Measurements from ENCODE around the gene C1orf210.

The C1orf210 gene

DNA sequence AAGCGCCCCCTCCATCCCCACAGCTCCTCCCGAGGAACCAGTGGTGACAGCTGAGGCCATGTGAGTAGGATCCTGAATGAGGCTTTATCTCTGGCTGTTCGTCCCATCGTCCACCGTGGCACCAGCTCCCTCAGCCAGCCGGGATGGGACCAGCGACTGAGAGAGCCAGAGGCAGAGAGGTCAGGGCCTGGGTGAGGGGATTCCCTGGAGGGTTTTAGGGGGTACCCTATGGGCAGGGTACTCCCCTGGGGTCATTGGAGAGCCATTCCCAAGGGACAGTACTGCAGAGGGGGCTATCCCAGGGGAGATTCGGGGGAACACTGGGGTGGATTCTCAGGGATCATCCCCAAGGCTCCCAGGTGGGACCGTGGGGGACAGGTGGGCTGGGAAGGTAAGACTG, 13.2 kb downstream of the C1orf210 start:
- no peak for FAIRE-seq

DNA sequence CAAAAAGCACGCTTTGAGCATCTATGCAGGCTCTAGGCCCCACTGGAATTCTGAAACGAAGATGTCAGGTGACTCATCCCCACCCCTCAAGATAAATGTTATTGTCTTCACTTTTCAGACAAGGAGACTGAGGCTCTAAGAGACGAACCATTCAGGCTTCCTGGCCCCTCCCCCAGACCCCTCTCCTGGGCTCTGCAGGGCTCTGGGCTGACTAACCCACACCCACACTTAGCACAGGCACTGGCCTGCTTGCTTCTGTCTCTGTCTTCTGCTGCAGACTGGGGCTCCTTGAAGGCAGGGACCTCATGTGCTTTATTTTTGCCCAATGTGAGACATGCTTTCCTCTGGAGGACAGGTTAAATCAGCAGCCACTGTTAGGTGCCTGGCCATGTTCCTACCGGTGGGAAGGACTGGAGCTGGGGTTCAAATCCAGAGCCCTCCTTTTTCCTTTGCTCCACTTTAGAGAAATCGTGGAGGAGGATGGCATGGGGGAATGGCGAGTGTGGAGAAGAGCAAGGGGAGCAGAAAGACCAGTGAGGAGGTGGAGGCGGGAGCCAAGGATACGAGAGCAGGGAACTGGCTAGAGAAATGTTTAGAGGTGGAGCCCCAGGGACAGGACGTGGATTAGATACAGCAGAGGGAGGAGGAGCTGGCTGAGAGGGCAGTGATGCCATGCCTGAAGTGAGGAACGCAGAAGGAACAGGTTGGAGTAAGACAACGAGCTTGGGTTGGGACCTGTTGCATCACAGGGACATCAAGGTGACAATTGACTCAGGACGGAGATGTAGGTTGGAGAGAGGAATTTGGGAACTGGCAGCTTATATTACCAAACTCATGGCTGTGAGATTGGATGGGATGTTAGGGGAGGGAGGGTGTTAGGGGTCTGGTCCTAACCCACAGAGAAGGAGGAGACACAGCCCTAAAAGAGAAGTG, 13.9 kb downstream of the C1orf210 start:
- FAIRE-seq = no peak

DNA sequence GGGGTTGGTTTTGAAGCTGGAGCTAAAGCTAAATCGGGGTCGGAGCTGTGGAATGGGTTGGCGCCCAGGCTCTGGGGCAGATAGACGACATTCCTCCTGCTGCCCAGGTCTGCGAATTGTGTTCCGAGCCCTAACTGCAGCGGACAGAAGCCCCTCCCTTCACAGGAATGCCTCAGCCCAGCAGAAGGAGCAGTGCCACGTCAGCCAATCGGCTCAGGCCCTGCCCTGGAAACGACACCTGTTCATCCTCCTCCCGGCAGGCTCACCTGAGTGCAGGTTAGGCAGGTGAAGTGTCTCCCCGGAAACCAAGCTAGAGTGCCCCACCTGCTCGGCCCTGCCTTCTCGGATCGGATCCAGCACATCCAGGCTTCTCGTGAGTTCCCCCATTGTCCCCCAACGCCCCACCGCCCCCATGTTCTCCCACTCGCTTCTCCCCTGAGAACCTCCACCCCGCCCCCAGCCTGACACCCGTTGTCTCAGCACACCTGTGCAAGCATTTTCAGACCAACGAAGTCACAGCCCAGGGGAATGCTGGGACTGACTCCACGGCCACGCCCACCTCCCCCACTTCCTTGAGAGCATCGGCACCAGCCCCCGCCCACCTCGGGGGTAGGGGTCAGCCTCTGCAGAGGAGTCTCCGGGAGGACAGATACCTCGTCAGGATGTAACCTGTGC, 14.8 kb downstream of the C1orf210 start:
- FAIRE-seq = no peak

DNA sequence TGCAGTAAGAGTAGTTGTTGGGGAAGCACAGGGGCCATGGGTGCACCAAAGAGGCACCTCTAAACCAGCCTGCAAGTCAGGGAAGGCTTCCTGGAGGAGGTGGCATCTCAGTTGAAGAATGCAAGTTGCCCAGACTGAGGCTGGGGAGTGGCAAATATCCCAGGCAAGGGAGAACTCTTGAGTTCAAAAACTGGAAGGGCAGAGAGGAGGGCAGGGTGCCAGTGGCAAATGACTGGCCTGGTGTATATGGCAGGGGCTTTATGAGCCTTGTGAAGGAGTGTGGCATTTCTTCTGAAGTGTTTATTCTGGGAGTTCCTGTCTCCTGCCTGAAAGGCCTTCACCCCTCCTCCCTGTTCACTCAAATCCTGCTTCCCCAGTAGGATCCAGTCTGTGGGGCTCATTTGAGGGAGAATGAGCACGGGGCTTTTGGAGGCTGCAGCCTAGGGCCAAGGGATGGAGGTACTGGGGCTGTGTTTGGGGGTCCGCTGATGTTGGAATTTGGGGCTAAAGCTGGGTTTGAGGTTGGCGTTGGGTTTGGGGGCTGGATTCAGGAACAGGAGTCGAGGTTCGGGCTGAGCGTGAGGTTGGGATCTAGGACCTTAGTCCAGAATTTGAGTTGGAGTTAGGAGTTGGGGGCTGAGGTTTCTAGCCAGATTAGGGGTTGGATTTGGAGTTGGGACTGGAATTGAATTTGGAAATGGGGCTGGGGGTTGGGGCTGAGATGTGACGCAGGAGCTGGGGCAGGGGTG, 15.6 kb downstream of the C1orf210 start, which contains the start of gene TMEM125:
TMEM125 (plus strand) TSS at position 357 of the 749 bp plus-strand sequence. CDS start 2,740 bp downstream, outside the sequence.
- FAIRE-seq = no peak

DNA sequence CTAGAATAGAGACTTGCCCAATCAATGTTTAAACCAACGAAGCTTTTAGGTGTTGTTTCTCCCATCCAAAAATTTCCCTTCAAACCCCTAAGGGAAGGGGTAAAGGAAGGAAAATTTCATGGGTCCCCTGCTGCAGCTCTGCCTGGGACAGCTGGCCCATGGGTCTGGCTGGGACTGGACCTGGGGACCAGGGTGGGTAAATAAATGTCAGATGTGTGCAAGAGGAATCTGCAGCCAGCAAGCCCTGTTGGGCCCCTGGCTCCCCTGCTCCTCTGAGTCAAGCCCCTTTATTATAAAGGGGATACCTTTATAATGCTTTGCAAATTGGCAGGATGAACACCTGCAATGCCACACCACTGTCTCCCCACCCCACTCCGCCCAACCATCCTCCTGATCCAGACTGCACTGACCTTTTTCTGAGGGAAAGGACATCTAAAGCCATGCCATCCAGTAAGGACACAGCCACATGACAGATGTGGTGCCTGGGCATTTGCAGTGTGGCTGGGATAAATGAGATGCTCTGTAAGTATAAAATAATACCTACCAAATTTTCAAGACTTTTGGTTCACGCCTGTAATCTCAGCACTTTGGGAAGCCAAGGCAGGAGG, 17.5 kb downstream of the C1orf210 start:
- no peak for FAIRE-seq

GRCh38 chr1:43267291-43267805, 18.0 kb downstream of the C1orf210 start:
- FAIRE-seq = no peak

DNA sequence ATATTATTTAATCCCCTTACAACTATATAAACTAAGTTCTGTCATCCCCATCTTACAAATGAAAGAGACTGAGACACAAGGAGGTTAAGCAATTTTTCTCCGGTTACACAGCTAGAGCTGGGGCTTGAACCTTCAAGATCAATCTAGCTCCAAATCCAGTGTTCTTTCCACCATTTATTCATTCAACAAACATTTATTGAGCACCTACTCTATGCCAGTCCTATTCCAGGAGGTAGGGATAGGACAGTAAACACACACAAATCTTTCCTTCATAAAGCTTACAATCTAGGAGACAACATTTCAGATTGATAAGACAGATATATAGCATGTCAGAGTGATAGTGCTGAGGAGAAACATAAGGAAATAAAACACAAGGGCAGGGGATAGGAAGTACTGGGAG, 18.5 kb downstream of the C1orf210 start:
- no peak for FAIRE-seq

- FAIRE-seq = no peak
Observed at GRCh38 chr1:43265431-43265830, 19.9 kb downstream of the C1orf210 start.

GRCh38 chr1:43258370-43258769, 27.0 kb downstream of the C1orf210 start:
- FAIRE-seq = no peak

- no peak for FAIRE-seq
Observed at GRCh38 chr1:43256675-43257570, 28.5 kb downstream of the C1orf210 start.

DNA sequence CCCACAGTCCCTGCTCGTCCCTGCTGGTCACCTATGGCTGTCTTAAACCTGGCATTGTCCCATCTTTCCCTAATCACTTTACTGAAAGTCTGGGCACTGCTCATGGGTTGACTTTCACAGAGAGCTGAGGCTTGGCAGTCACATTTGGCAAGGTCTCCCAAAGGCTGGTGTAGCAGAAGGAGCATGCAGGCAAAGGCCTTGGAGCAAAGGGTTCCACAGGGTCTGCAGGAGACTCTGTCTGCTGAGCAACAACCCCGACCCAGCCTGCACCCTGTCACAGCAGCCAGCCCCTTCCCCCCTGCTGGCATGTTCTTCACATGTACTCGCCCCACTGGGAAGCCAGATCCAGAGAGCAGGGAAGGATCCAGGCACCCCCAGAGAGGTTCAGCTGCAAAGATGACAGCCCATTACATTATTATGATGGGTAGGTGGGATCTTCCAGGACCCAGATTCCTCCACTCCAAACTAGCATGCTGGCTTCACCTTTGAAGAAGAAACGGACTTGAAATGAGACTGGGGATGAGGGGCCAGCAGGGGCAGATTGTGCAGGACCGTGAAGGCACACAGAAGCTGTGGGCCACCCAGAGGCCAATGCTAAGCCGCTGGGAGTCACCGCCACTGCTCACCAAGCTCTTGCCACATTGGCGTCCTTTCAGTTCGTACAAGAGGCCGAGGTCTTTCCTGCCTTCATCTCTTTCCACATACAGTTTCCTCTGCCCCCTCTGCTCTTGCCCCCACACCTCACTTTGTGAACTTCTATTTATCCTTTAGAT, 29.8 kb downstream of the C1orf210 start:
- FAIRE-seq = no peak

- FAIRE-seq = no peak
Observed at GRCh38 chr1:43253876-43254275, 31.5 kb downstream of the C1orf210 start.

DNA sequence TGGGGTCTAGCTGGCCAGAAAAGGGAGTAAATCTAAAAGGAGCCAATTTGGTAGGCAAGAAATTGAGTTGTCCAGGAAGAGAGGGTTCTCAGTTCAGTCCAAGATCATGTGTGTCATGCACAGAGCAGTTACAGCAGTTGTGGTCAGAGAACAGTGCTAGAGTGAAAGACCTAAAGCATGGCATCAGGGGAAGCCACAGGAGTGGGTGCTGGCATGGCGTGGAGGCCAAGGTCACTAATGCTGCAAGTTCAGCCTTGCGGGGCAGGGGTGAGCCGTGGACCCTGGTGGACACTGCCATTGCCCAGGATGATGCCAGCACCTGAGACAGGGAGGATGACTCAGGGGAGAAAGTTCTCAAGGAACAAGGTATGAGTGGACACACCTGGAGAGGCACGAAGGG, 32.2 kb downstream of the C1orf210 start:
- FAIRE-seq = no peak

DNA sequence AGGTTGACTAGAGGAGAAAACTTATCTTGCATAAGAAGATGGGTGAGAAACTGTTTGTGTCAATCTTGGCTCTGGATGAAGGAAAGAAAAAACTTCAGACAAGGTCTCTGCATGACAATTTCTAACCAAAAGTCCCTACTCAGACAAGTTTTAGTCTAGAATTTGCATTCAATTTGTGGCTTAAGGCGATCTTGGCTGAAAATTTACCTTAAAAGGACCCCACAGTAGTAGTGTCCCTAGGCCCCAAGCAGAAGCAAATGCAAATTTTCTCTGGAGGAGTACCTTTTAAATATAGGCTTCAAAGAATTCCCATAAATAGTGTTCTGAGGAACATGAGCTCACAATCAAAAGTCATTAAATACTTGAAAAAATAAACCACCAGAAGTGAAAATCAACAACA, 33.2 kb downstream of the C1orf210 start:
- no peak for FAIRE-seq

DNA sequence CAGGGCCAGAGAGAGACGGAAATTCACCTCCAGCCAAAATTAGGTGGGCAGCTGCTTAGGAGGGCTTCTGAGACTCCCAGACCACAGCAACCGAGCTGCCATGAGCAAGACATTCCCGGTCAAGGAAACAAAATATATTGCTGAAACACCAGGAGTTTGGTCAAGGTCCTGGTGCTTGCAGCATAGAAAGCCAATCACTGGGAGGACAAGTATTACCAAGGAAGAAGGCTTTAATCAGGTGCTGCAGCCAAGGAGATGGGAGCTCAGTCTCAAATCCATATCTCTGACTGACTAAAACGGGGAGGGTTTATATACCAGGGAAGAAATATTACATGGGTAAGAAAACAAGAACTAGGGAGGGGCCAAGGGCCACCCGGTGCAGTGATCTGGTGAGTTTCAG, 34.4 kb downstream of the C1orf210 start:
- no peak for FAIRE-seq

DNA sequence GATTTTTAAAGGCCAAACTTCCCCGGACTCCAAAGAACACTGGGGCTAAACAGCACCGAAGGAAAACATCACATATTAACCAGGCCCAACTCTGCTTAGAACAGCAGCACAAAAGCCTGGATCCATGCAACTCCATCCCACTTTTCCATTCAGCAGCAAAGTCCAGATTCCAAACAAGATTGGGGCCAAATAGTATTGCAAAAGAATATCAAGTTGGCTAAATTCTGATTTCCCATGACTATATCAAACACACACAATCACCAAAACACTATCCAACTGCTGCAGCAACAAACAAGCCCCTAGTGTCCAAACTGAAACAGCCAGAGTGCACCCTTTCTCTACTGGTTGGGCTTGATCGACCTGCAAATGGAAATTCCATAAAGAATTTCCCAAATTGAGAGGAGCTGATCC, 35.0 kb downstream of the C1orf210 start:
- FAIRE-seq = no peak

DNA sequence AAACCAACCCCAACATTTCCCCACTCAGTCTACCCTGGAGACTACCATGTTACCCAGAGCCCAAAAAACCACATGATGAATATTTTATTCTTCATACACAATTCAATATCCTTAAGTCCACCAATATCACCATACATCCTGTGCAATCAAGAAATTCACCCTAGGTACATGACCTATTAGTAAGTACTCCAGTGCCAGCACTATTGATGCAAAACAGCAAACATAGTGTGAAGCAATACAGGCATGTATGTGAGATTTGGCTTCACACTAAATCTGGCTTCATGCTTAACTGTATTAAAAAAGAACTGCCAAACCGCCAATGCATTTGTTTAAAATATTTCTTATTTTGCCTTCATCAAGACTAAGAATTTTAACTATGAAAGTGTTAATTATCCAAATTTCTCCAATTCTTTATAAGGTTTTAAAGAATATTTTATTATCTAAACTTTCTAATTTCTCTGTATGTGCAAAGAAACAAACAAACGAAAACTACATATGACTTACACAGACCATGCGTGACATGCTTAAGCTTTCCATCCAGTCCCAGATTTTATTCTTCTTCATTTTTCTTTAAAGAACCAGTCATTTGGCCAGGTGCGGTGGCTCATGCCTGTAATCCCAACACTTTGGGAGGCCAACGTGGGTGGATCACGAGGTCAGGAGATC, 38.0 kb downstream of the C1orf210 start:
- no peak for FAIRE-seq

DNA sequence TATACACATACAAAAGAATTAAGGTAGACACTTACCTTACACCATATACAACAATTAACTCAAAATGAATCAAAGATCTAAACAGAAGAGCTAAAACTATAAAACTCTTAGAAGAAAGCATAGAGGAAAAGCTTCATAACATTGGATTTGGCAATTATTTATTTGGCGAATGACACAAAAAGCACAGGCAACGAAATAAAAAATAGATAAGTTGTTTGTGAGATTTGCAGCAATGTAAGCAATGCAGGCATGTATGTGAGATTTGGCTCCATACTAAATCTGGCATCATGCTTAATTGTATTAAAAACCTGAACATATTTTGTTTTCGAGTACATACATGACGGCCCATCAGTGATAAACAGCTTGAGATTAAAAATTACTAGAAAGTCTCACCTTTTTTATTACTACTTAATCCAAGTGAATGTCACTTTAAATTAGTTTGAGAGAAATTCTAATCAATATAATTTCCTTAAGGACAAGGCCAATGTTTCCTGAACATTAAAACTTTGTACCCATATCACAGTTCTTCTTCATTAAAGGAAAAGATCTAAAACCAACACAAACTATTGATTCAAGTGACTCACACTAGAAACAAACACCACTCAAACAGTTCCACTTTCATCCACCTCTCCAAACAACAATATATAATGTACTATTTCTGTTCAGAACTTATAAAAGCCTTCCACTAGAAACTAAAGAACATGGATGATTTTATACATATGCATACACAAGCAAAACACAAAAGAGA, 38.7 kb downstream of the C1orf210 start:
- FAIRE-seq = no peak

DNA sequence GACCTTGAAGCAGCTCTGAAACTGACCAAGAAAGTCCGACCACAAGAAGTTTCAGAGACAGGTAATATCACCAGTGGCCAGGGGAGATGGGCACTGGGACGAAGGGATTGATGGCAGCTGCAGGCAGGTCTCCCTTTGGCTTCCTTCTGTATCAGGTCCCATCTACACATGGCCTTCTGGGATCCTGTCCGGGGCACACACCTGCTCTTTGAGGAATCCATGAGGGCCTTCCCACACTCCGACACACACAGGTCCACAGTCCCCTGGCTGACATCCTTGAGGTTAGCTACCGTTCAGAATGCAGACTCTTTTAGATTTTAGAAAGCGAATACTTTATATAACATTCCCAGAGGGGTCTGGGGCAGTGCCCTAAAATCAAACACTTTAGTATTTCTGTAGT, 42.1 kb downstream of the C1orf210 start:
- FAIRE-seq = no peak

Data from islet of Langerhans (tissue), 1 donor.